Kidney (tissue), 14 donors: ENCODE measurements around the gene IGSF8. TPM values are rescaled to one million over a fixed set of nuclear protein-coding genes. Genes with fewer than 3 reads are reported as not detected.

Experiments used
- DNase-seq, 5 donors: peaks; one replicate each; pipeline ENCODE4 v3.0.0-alpha.2; 2013 to 2020
- FAIRE-seq: peaks from 2 replicates; lab custom pipeline; 2012; peaks lifted over from hg19 to GRCh38; lab: Jason Lieb, UNC
- H3K27ac ChIP-seq, 2 donors: one replicate each; pipeline ENCODE4 v1.7.0; 2013; ENCODE audit warnings: low read depth in 2 of 2, low read length in 2 of 2, inconsistent platforms in 1 of 2
- H3K27me3 ChIP-seq: one replicate; pipeline ENCODE4 v1.7.1; 2013; ENCODE audit warnings: low read length, inconsistent platforms; ENCODE audit not compliant: control insufficient read depth, insufficient read depth
- H3K36me3 ChIP-seq, 3 donors: one replicate each; pipeline versions ENCODE4 v1.7.0 to v1.7.1; 2013; ENCODE audit warnings: low read length in 3 of 3, control low read depth in 1 of 3, inconsistent platforms in 1 of 3; ENCODE audit not compliant: insufficient read depth in 3 of 3, control insufficient read depth in 2 of 3
- H3K4me1 ChIP-seq, 3 donors: one replicate each; pipeline versions ENCODE4 v1.7.0 to v1.7.1; 2013; ENCODE audit warnings: low read length in 3 of 3, inconsistent platforms in 1 of 3, low read depth in 1 of 3; ENCODE audit not compliant: control insufficient read depth in 2 of 3, insufficient read depth in 2 of 3
- H3K4me3 ChIP-seq, 3 donors: one replicate each; pipeline versions ENCODE4 v1.7.0 to v1.8.1; 2013; ENCODE audit warnings: low read length in 3 of 3, control low read depth in 1 of 3, inconsistent platforms in 1 of 3
- H3K9ac ChIP-seq, 3 donors: one replicate each; pipeline versions ENCODE4 v1.7.0 to v1.7.1; 2013; ENCODE audit warnings: low read length in 3 of 3, control low read depth in 1 of 3, inconsistent platforms in 1 of 3
- H3K9me3 ChIP-seq, 3 donors: one replicate each; pipeline versions ENCODE4 v1.7.0 to v1.7.1; 2013; ENCODE audit warnings: low read length in 3 of 3, control low read depth in 1 of 3, inconsistent platforms in 1 of 3; ENCODE audit not compliant: control insufficient read depth in 2 of 3, insufficient read depth in 1 of 3
- CTCF ChIP-seq: IDR thresholded peaks from 3 replicates; pipeline ENCODE4 v1.5.1; 2012; ENCODE audit warnings: mild to moderate bottlenecking, moderate library complexity, borderline replicate concordance; ENCODE audit not compliant: insufficient read depth; ENCODE audit errors: extremely low read depth
- intact Hi-C: fragments of 100-400 bp; cut with DNase I; formaldehyde crosslinking; loops from one replicate; pipeline ENCODE4 v1.11.1; 2022
- polyA plus RNA-seq: library from polyadenylated mRNA; stranded (reverse); fragments of 350-450 nt; fragmentation: Illumina TruSeq; extraction: RNeasy Lipid Tissue Mini Kit (QIAGEN cat#74804); gene quantifications from one replicate; pipeline ENCODE4 v1.2.3, GENCODE V29; 2014; ENCODE audit warnings: low read depth, low replicate concordance; ENCODE audit not compliant: insufficient read depth
- total RNA-seq: library from RNA; stranded (reverse); fragmentation: NEBNext Ultra II Directional; extraction: Animal tissue kit (Norgen Biotek cat#: 25700); gene quantifications from one replicate; pipeline ENCODE4 v1.2.1, GENCODE V29; 2021
- donor health status: control.
- donor health status: control.
- donor health status: control.
- donor health status: control.
- donor health status: control.
- donor health status: DM: yes; HTN: yes; CAD: no.
- donor health status: Normal renal cell carcinoma (clear cell type).

Gene IGSF8
- total and polyA plus RNA-seq, 2 donors from 2014 or later: 40.9 to 47.0 TPM

- Histone ChIP-seq H3K9ac (peak overlapping the region in 1 of 3 donors; percentile 93), H3K27ac (peak overlapping the region; percentile 95 to 98), H3K9me3 (no peaks in the 10 kb centered on the region), H3K27me3 (no peaks in the 10 kb centered on the region), H3K36me3 (no peaks in the 10 kb centered on the region), H3K4me3 (no peak overlapping the region), H3K4me1 (peaks cover 0 to 31% (median 20%) of the 10 kb centered on the region in 3 donors)
- no peak for FAIRE-seq
- intact Hi-C loops: no loop called here
- no peak for TF ChIP-seq CTCF
- peak in 1 of 5 donors; percentile 61 for DNase-seq
Measured at GRCh38 chr1:160099716-160100375, 1.4 kb upstream of the IGSF8 start.

GRCh38 chr1:160098852-160099561 lies 588 bp upstream of the IGSF8 start:
- peak overlapping the region; percentile 95 to 98 for H3K27ac ChIP-seq
- H3K9ac ChIP-seq: peak overlapping the region; percentile 50 to 93 (median 93)
- H3K27me3 ChIP-seq: no peaks in the 10 kb centered on the region
- intact Hi-C loops: no loop called here
- H3K4me1 ChIP-seq: peaks cover 0 to 31% (median 20%) of the 10 kb centered on the region in 3 donors
- peaks cover 0 to 2% (median 0%) of the 10 kb centered on the region in 3 donors for H3K36me3 ChIP-seq
- peak; percentile 97 to 99 (median 98) for DNase-seq
- H3K9me3 ChIP-seq: no peaks in the 10 kb centered on the region
- TF ChIP-seq CTCF: no peak
- no peak for FAIRE-seq
- H3K4me3 ChIP-seq: peak overlapping the region; percentile 63 to 81 (median 63)

- FAIRE-seq (no peak), DNase-seq (peak in 2 of 5 donors; percentile 54 to 71)
- peaks cover 0 to 31% (median 20%) of the 10 kb centered on the region in 3 donors for H3K4me1 ChIP-seq
Measured at GRCh38 chr1:160097151-160097910, 1.1 kb downstream of the IGSF8 start.

More at GRCh38 chr1:160097151-160097910, 1.1 kb downstream of the IGSF8 start:
- no peaks in the 10 kb centered on the region for H3K9me3 ChIP-seq
- H3K27ac ChIP-seq: no peak overlapping the region
- no peaks in the 10 kb centered on the region for H3K27me3 ChIP-seq
- TF ChIP-seq CTCF: no peak
- peak overlapping the region; percentile 9 to 87 (median 74) for H3K9ac ChIP-seq
- peaks cover 0 to 10% (median 0%) of the 10 kb centered on the region in 3 donors for H3K36me3 ChIP-seq
- intact Hi-C loops: no loop called here
- peak overlapping the region; percentile 40 to 85 (median 84) for H3K4me3 ChIP-seq
